Activated CD8-positive, alpha-beta T cell treated with anti-CD3 and anti-CD28 coated beads for 36 hours (primary cell): ENCODE measurements around the gene USP40. TPM values are rescaled to one million over a fixed set of nuclear protein-coding genes. Genes with fewer than 3 reads are reported as not detected.

Source experiments
- ATAC-seq: fragments of 200-7000 bp; cut with Tn5 transposase; one replicate; pipeline ENCODE4 v1.10.0; 2021; ENCODE audit warnings: mild to moderate bottlenecking, moderate library complexity
- CTCF ChIA-PET: fragments of 350-600 bp; sonication (Branson Sonifier 250); formaldehyde crosslinking; loops from one replicate; lab custom pipeline; 2021; ENCODE audit warnings: antibody characterized with exemption; lab: Charles Lee
- POLR2A ChIA-PET: fragments of 350-600 bp; sonication (Branson Sonifier 250); formaldehyde crosslinking; loops from one replicate; lab custom pipeline; 2021; ENCODE audit warnings: antibody characterized with exemption; lab: Charles Lee
- DNase-seq: peaks from one replicate; pipeline ENCODE4 v3.0.0-alpha.2; 2020
- H3K27ac Mint-ChIP-seq: one replicate; pipeline ENCODE4 v1.8.0; 2021; ENCODE audit warnings: mild to moderate bottlenecking, mixed read lengths
- H3K27me3 Mint-ChIP-seq: one replicate; pipeline ENCODE4 v1.8.0; 2021; ENCODE audit warnings: mixed read lengths
- H3K36me3 Mint-ChIP-seq: one replicate; pipeline ENCODE4 v1.8.0; 2021; ENCODE audit warnings: low read depth, mixed read lengths
- H3K4me1 Mint-ChIP-seq: one replicate; pipeline ENCODE4 v1.8.0; 2021; ENCODE audit warnings: low read depth, mixed read lengths
- H3K4me3 Mint-ChIP-seq: one replicate; pipeline ENCODE4 v1.8.0; 2021; ENCODE audit warnings: mild to moderate bottlenecking, moderate library complexity, mixed read lengths
- H3K9me3 Mint-ChIP-seq: one replicate; pipeline ENCODE4 v1.8.0; 2021; ENCODE audit warnings: mixed read lengths
- intact Hi-C: fragments of 100-400 bp; cut with micrococcal nuclease; formaldehyde crosslinking; loops from one replicate; pipeline ENCODE4 v1.10.0; 2022
- total RNA-seq, 2 experiments: library from RNA; stranded (reverse); gene quantifications; one replicate each; pipeline ENCODE4 v1.2.3, GENCODE V29; 2021
- TF ChIP-seq, protein P1 (sequence below): fragments of 200-600 bp; IDR thresholded peaks from one replicate; pipeline ENCODE4 v1.8.0; 2022; ENCODE audit warnings: antibody characterized with exemption, mild to moderate bottlenecking

Gene USP40
- total RNA-seq, 2 experiments from 2014 or later = 14.0 to 15.8 TPM

DNA sequence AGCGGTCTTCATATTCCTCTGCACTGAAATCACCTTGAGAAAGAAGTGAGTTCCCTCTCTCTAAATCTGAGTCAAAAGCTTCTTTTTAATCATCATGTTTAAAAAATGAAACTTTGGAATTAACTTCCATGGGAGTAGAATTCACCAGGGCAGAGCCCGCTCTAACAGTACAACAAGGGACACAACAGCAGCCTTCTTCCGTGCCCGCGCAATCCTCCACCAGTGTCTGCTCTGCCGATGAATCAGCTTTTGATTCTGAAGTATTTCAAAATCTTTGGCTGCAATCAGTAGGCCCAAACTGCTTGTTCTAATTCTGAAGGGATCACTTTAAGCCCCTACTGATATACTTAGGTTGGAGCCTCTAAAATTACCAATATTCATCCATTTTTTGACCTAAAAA lies 76.9 kb downstream of the USP40 start:
- H3K27me3 Mint-ChIP-seq = no peaks in the 10 kb centered on the region
- TF ChIP-seq, protein P1, sequence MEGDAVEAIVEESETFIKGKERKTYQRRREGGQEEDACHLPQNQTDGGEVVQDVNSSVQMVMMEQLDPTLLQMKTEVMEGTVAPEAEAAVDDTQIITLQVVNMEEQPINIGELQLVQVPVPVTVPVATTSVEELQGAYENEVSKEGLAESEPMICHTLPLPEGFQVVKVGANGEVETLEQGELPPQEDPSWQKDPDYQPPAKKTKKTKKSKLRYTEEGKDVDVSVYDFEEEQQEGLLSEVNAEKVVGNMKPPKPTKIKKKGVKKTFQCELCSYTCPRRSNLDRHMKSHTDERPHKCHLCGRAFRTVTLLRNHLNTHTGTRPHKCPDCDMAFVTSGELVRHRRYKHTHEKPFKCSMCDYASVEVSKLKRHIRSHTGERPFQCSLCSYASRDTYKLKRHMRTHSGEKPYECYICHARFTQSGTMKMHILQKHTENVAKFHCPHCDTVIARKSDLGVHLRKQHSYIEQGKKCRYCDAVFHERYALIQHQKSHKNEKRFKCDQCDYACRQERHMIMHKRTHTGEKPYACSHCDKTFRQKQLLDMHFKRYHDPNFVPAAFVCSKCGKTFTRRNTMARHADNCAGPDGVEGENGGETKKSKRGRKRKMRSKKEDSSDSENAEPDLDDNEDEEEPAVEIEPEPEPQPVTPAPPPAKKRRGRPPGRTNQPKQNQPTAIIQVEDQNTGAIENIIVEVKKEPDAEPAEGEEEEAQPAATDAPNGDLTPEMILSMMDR = no peak
- no peaks in the 10 kb centered on the region for H3K4me1 Mint-ChIP-seq
- POLR2A ChIA-PET = interaction anchor here (1.2 kb wide), 1 partner anchor 12 kb away, joined by 3 read pairs; no protein-coding TSS in a partner anchor
- ATAC-seq (no peak), DNase-seq (no peak)
- CTCF ChIA-PET = interaction anchor here (1.1 kb wide), 1 partner anchor 46 kb away, joined by 4 read pairs; no protein-coding TSS in a partner anchor
- no peak overlapping the region for H3K4me3 Mint-ChIP-seq
- H3K36me3 Mint-ChIP-seq = peaks cover 4% of the 10 kb centered on the region
- no peak overlapping the region for H3K27ac Mint-ChIP-seq
- H3K9me3 Mint-ChIP-seq = no peaks in the 10 kb centered on the region
- intact Hi-C loops = no loop called here

GRCh38 chr2:233489143-233489542 lies 77.4 kb downstream of the USP40 start:
- TF ChIP-seq, protein P1 = no peak
- H3K4me3 Mint-ChIP-seq = no peak overlapping the region
- H3K36me3 Mint-ChIP-seq = peaks cover 4% of the 10 kb centered on the region
- H3K27me3 Mint-ChIP-seq = no peaks in the 10 kb centered on the region
- intact Hi-C loops = no loop called here
- DNase-seq = no peak
- H3K9me3 Mint-ChIP-seq = no peaks in the 10 kb centered on the region
- no peaks in the 10 kb centered on the region for H3K4me1 Mint-ChIP-seq
- no peak for ATAC-seq
- ChIA-PET CTCF (no interaction called here), POLR2A (interaction anchor here (1.2 kb wide), 1 partner anchor 13 kb away, joined by 3 read pairs; no protein-coding TSS in a partner anchor)
- no peak overlapping the region for H3K27ac Mint-ChIP-seq

DNA sequence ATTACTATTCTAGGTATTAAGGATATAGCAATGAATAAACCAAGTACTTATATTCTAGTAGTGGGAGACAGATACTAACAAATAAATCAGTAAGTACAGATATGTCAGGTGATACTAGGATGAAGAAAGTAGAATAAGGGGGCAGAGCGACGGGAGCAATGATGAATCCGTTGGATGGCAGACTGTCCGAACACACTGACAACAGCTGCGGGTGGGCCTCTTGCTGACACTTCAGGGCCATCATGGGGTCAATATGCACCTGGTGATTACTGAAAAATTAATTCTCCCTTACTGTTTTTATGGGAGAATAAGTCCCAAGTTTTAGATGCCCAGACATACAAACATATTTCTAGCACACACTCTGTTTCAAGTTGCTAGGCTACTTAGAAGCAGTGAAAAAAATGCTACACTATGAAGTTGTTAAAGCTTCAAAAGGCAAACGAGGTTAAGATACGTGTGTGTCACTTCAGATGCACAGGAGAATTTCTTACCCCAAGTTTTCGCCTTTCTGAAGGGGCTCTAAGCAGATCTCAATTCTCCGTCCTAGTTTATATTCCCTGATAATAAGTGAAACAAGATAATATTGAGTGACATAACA lies 78.7 kb downstream of the USP40 start:
- intact Hi-C loops = no loop called here
- TF ChIP-seq, protein P1 = no peak
- no peaks in the 10 kb centered on the region for H3K27me3 Mint-ChIP-seq

DNA sequence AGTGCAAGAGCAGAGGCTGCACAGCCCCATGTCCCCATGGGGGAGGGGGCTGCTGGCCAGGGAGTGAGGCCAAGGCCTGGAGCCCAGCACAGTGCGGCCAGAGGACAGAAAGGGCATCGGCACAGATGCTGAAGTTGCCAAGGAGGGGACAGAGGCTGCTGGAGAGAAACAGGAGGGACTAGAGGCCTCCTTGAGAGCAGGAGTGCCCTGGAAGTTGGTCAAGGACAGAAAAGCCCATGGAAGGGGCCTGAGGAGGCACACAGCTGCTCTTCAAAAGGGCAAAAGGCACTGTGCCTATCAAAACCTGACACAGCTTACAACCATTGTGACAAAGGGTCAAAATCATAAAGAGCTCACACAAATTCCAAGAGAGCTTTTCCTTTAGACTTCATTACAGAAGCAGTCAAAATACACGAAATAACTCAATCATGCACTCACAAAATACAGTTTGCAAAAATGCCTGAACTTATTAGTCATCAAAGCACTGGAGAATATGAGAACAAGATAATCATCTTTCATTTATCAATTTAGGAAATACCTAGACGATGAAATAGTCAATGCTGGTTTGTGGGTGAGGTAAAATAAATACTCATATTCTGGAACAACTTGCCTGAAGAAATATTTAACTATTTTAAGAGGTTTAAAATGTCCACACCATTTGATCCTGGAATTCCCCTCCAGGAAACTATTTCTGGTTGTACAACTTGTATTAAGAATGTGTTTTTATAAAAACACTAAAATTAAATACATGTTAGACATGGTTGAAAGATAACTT lies 79.6 kb downstream of the USP40 start:
- ATAC-seq = no peak
- TF ChIP-seq, protein P1 = no peak
- Mint-ChIP-seq H3K4me1 (no peaks in the 10 kb centered on the region), H3K27me3 (no peaks in the 10 kb centered on the region), H3K36me3 (peaks cover 6% of the 10 kb centered on the region), H3K9me3 (no peaks in the 10 kb centered on the region), H3K4me3 (no peak overlapping the region), H3K27ac (no peak overlapping the region)
- POLR2A ChIA-PET = interaction anchor here (1.1 kb wide), 1 partner anchor 14 kb away, joined by 5 read pairs; no protein-coding TSS in a partner anchor
- CTCF ChIA-PET = no interaction called here
- intact Hi-C loops = no loop called here
- DNase-seq = no peak

More for the DNA sequence above, 78.7 kb downstream of the USP40 start:
- CTCF ChIA-PET = interaction anchor here (1.2 kb wide), 1 partner anchor 45 kb away, joined by 3 read pairs; no protein-coding TSS in a partner anchor
- Mint-ChIP-seq H3K4me1 (no peaks in the 10 kb centered on the region), H3K27ac (no peak overlapping the region), H3K9me3 (no peaks in the 10 kb centered on the region), H3K4me3 (no peak overlapping the region), H3K36me3 (peaks cover 6% of the 10 kb centered on the region)
- ATAC-seq = no peak
- DNase-seq = no peak
- POLR2A ChIA-PET = interaction anchor here (1.0 kb wide), 1 partner anchor 9 kb away, joined by 4 read pairs; no protein-coding TSS in a partner anchor

GRCh38 chr2:233486357-233486756 lies 80.2 kb downstream of the USP40 start:
- POLR2A ChIA-PET = interaction anchor here (1.1 kb wide), 1 partner anchor 14 kb away, joined by 5 read pairs; no protein-coding TSS in a partner anchor
- DNase-seq (no peak), ATAC-seq (no peak)
- TF ChIP-seq, protein P1 = no peak
- Mint-ChIP-seq H3K9me3 (no peaks in the 10 kb centered on the region), H3K4me1 (no peaks in the 10 kb centered on the region), H3K4me3 (no peak overlapping the region), H3K27me3 (no peaks in the 10 kb centered on the region), H3K27ac (no peak overlapping the region), H3K36me3 (peaks cover 4% of the 10 kb centered on the region)
- intact Hi-C loops = no loop called here
- CTCF ChIA-PET = no interaction called here
